NCI-H128 (cell line): ENCODE measurements around the gene WNK1.
"Not testable (repeated sequence)": the region's sequence is repeated elsewhere in the genome, so short reads cannot be mapped to it uniquely, and the experiment has no call there.

Source experiments
- DNase-seq: peaks from one replicate; lab custom pipeline; 2025; ENCODE audit not compliant: unreplicated experiment; lab: John Stamatoyannopoulos, UW

The WNK1 gene

GRCh38 chr12:740921-741320 is 11.5 kb upstream of the WNK1 start:
- DNase-seq: no peak

- DNase-seq: no peak
These were observed 2.6 kb upstream of the WNK1 start for GRCh38 chr12:749751-750270.

- DNase-seq: no peak
These were observed 1.8 kb upstream of the WNK1 start for GRCh38 chr12:750366-751191.

GRCh38 chr12:751192-751998 is 984 bp upstream of the WNK1 start:
- peak; percentile 97 for DNase-seq

GRCh38 chr12:752695-753610 is 574 bp downstream of the WNK1 start:
- DNase-seq: no peak

- DNase-seq: no peak
These were observed 1.5 kb downstream of the WNK1 start for GRCh38 chr12:753611-754472.

- no peak for DNase-seq
These were observed 2.1 kb downstream of the WNK1 start for GRCh38 chr12:754473-754820.

- DNase-seq: no peak
These were observed 2.6 kb downstream of the WNK1 start for GRCh38 chr12:754851-755562.

GRCh38 chr12:759628-760027 is 7.2 kb downstream of the WNK1 start:
- no peak for DNase-seq

- DNase-seq: no peak
These were observed 8.9 kb downstream of the WNK1 start for GRCh38 chr12:761256-761655.

- no peak for DNase-seq
These were observed 13.5 kb downstream of the WNK1 start for GRCh38 chr12:765840-766239.

- DNase-seq: no peak
These were observed 16.1 kb downstream of the WNK1 start for GRCh38 chr12:768434-768833.

- DNase-seq: no peak
These were observed 18.1 kb downstream of the WNK1 start for GRCh38 chr12:770479-770878.

GRCh38 chr12:772056-772697 is 19.8 kb downstream of the WNK1 start:
- no peak for DNase-seq

- no peak for DNase-seq
These were observed 21.8 kb downstream of the WNK1 start for GRCh38 chr12:774051-774614.

GRCh38 chr12:775973-776771 is 23.8 kb downstream of the WNK1 start:
- not testable (repeated sequence) for DNase-seq

GRCh38 chr12:776772-777373 is 24.5 kb downstream of the WNK1 start:
- not testable (repeated sequence) for DNase-seq
